ENCODE measurements around the gene CHST6.

CHST6 gene

DNA sequence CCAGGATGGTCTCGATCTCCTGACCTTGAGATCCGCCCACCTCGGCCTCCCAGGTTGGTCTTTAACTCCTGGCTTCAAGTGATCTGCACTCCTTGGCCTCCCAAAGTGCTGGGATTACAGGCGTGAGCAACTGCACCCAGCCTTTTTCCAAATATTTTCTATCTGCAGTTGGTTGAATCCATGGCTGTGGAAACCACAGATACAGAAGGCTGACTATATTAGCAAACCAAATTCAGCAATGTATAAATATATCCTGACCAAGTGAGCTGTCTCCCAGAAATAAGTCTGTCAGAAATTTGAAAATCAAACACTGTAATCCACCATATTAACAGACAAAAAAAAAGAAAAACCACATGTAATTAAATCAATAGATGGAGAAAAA lies 71.5 kb downstream of the CHST6 start:
- Histone ChIP-seq H3K4me3 (ENCODE audit: insufficient read depth, low read depth, low read length) (no peak overlapping the region), H3K4me1 (ENCODE audit: control insufficient read depth, insufficient read depth, low read length) (peaks cover 9% of the 10 kb centered on the region), H3K27ac (ENCODE audit: insufficient read depth, low read depth, low read length, poor library complexity, severe bottlenecking) (no peak overlapping the region), H3K9me3 (ENCODE audit: control insufficient read depth, low read length) (no peaks in the 10 kb centered on the region), H3K36me3 (ENCODE audit: control insufficient read depth, insufficient read depth, low read length) (no peaks in the 10 kb centered on the region), H3K27me3 (ENCODE audit: control insufficient read depth, insufficient read depth, low read length, poor library complexity, severe bottlenecking) (no peaks in the 10 kb centered on the region)
- 69 to 70% methylated on average over 4 of the region's 4 CpGs for WGBS, 2 experiments

Measured in ectodermal cell (in vitro differentiated cells).